IgD-negative memory B cell (primary cell): ENCODE data around the gene SNTG2. TPM values are rescaled to one million over a fixed set of nuclear protein-coding genes. Genes with fewer than 3 reads are reported as not detected.
"Not testable (repeated sequence)": the region's sequence is repeated elsewhere in the genome, so short reads cannot be mapped to it uniquely, and the experiment has no call there.

Source experiments
- H3K27ac Mint-ChIP-seq, 3 donors: one replicate each; pipeline ENCODE4 v1.8.0; 2020 to 2022; ENCODE audit warnings: mild to moderate bottlenecking in 3 of 3, mixed read lengths in 3 of 3, moderate library complexity in 1 of 3
- H3K27me3 Mint-ChIP-seq: one replicate; pipeline ENCODE4 v1.8.0; 2021; ENCODE audit warnings: mixed read lengths
- H3K36me3 Mint-ChIP-seq: one replicate; pipeline ENCODE4 v1.8.0; 2020; ENCODE audit warnings: mild to moderate bottlenecking, mixed read lengths
- H3K4me1 Mint-ChIP-seq, 3 donors: one replicate each; pipeline ENCODE4 v1.8.0; 2020 to 2022; ENCODE audit warnings: mixed read lengths in 3 of 3, mild to moderate bottlenecking in 1 of 3
- H3K4me3 Mint-ChIP-seq, 4 donors: one replicate each; pipeline ENCODE4 v1.8.0; 2020 to 2022; ENCODE audit warnings: mild to moderate bottlenecking in 4 of 4, mixed read lengths in 4 of 4, moderate library complexity in 3 of 4
- H3K9me3 Mint-ChIP-seq, 3 donors: one replicate each; pipeline ENCODE4 v1.8.0; 2020 to 2021; ENCODE audit warnings: mixed read lengths in 3 of 3, mild to moderate bottlenecking in 1 of 3
- polyA plus RNA-seq: library from polyadenylated mRNA; unstranded; fragments of 300-500 nt; fragmentation: Illumina TruSeq; gene quantifications from one replicate; pipeline ENCODE4 v1.2.3, GENCODE V29; 2021

The SNTG2 gene
- polyA plus RNA-seq, 1 donor from 2014 or later, result not detected

DNA sequence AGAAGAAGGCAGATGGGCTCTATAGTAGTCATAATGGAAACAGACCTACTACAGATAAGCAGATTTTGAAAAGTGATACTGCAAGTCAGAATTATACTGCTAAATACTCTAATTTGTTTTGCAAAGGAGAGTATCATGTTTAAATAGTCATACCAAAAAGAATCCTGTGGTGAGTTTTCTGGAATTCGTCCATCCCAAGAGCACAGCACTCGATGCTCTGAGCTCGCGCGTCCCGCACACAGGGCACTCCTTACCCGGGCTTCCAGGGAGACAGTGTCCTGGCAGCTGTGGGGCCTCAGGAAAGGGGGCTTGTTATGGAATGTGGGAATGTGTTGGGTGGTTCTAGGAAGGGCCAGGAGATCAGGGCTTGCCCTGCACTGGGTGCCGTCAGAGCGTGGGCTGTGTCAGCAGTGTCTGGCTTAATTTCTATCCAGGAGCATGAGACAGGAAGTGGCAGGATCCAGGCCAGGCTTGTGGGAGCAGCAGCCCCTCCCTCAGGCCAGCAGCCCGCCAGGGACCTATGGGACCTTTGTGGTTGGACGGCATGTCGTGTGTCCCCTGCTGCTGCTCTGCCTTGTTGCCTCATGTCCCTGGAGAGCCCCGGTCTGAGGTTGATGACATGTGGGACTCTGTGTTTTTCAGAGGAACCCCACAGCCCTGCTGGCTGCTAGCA, 269.4 kb downstream of the SNTG2 start:
- no peak overlapping the region for H3K4me3 Mint-ChIP-seq
- peaks cover 12% of the 10 kb centered on the region for H3K27me3 Mint-ChIP-seq
- H3K9me3 Mint-ChIP-seq, result peaks cover under 1 to 2% (median 2%) of the 10 kb centered on the region in 3 donors
- no peak overlapping the region for H3K27ac Mint-ChIP-seq
- H3K36me3 Mint-ChIP-seq, result no peaks in the 10 kb centered on the region
- no peaks in the 10 kb centered on the region for H3K4me1 Mint-ChIP-seq

DNA sequence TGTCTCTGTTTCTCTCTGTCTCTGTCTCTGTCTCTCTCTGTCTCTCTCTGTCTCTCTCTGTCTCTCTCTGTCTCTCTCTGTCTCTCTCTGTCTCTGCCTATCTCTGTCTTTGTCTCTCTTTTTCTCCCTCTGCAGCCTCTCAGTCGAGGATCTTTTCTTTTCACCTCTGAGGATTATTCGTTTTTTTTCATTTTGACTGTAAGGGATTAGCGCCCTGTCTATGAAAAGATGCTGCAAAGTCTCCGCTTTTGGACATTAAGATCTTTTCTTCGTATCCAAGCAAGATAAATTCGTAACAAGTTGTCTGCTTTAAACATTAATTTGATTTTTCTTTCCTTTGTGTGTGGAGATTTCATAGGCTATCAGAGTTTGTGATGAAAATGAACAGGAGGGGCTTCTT, 271.4 kb downstream of the SNTG2 start:
- peak overlapping the region in 2 of 3 donors; percentile 71 to 78 for H3K27ac Mint-ChIP-seq
- H3K9me3 Mint-ChIP-seq, result peaks cover 0 to 2% (median 0%) of the 10 kb centered on the region in 3 donors
- peaks cover 12% of the 10 kb centered on the region for H3K27me3 Mint-ChIP-seq
- no peaks in the 10 kb centered on the region for H3K4me1 Mint-ChIP-seq
- no peaks in the 10 kb centered on the region for H3K36me3 Mint-ChIP-seq
- no peak overlapping the region for H3K4me3 Mint-ChIP-seq

DNA sequence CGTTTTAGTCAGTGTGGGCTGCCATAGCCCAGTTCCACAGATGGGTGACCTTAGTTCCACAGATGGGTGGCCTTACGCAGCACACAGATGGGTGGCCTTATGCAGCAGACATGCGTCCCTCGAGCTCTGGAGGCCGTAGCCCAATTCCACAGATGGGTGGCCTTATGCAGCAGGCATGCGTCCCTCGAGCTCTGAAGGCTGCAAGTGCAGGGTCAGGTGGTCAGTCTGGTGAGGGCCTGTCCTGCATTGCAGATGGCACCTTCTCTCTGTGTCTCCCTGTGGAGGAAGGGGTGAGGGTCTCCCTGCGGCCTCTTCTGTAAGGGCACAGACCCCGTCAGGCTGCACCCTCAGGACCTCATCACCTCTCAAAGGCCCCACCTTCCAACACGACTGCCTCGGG, 273.1 kb downstream of the SNTG2 start:
- Mint-ChIP-seq H3K27ac (no peak overlapping the region), H3K9me3 (peaks cover 0 to 2% (median 0%) of the 10 kb centered on the region in 3 donors), H3K36me3 (no peaks in the 10 kb centered on the region), H3K4me3 (no peak overlapping the region), H3K4me1 (no peaks in the 10 kb centered on the region), H3K27me3 (peaks cover 7% of the 10 kb centered on the region)

DNA sequence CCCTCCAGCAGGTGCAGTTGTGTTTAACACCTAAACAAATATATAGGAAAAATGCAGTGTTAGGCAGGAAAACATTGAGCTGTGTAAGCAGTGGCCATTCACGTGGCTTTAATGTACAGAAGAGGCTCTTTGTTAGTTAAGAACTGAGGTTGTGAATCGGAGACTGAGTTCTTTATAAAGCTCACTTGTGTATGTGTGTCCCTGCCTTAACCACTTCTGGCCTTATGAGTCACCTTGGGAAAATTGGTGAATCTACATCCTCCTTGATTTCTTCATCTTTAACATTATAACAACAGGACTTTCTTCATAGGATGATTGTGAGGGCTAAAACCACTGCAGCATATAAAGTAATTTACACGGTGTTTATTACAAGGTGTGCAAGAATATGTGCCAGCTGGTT, 274.3 kb downstream of the SNTG2 start:
- Mint-ChIP-seq H3K27me3 (peaks cover 4% of the 10 kb centered on the region), H3K9me3 (peaks cover 0 to 1% (median 0%) of the 10 kb centered on the region in 3 donors), H3K36me3 (no peaks in the 10 kb centered on the region), H3K4me1 (no peaks in the 10 kb centered on the region), H3K27ac (no peak overlapping the region), H3K4me3 (no peak overlapping the region)

DNA sequence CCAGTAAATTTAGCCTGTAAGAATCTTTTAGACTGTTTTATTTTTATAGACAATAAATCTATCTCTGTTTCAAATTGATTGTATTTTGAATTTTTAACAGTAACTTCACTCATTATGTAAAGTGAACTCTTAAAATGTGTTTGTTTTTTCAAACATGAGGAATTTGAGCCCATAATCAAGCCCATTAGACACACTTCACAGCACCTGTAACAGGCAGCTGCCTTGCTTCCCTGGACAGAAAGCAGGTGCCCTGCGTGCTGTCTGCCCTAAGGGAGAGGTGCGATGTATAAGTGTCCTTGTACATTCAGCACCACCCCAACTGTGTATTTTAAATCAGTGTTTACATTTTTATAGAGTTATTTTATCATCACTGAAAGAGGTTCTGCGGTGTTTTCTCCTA, 276.1 kb downstream of the SNTG2 start:
- Mint-ChIP-seq H3K4me1 (no peaks in the 10 kb centered on the region), H3K27me3 (no peaks in the 10 kb centered on the region), H3K27ac (peak overlapping the region in 1 of 3 donors; percentile 67), H3K9me3 (no peaks in the 10 kb centered on the region), H3K36me3 (no peaks in the 10 kb centered on the region), H3K4me3 (no peak overlapping the region)

DNA sequence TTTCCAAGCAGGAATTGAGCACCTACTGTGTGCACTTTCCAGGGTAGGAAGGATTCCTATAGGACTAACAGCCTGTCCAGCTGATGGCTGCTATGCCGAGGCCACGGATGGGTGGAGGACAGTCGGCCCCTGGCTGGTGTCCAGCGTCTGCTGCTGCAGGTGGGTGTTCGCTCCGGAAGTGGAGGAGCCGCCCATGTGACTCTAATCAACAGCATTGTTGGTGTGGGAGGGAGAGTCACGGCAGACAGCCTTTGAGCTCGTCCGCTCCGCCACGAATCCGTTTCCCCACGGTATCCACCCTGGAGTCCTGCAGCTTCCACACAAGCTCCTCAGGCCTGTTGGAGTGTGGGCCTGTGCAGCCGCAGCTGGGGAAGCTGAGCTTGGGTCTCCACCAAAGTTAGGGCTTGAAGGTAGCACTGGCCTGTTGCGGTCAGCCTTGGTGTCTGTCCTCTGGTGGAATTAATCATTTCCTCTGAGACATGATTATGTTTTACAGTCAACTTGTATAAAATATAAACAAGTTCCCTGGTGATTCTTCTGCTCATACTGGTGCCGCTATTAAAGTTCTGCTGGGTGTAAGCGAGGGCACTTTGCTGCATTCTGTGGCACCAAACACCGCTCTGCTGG, 276.7 kb downstream of the SNTG2 start:
- Mint-ChIP-seq H3K27me3 (no peaks in the 10 kb centered on the region), H3K36me3 (no peaks in the 10 kb centered on the region), H3K4me3 (no peak overlapping the region), H3K9me3 (no peaks in the 10 kb centered on the region), H3K27ac (peak overlapping the region in 1 of 3 donors; percentile 67), H3K4me1 (no peaks in the 10 kb centered on the region)

DNA sequence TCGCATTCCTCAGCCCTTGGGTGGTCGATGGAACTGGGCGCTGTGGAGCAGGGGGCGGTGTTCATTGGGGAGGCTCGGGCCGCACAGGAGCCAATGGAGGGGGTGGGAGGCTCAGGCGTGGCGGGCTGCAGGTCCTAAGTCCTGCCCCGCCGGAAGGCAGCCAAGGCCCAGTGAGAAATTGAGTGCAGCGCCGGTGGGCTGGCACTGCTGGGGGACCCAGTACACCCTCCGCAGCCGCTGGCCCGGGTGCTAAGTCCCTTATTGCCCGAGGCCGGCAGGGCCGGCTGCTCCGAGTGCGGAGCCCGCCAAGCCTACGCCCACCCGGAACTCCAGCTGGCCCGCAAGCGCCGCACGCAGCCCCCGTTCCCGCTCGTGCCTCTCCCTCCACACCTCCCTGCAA, 278.9 kb downstream of the SNTG2 start:
- not testable (repeated sequence) for H3K9me3 Mint-ChIP-seq, H3K27me3 Mint-ChIP-seq, H3K36me3 Mint-ChIP-seq, H3K27ac Mint-ChIP-seq, H3K4me3 Mint-ChIP-seq, H3K4me1 Mint-ChIP-seq

DNA sequence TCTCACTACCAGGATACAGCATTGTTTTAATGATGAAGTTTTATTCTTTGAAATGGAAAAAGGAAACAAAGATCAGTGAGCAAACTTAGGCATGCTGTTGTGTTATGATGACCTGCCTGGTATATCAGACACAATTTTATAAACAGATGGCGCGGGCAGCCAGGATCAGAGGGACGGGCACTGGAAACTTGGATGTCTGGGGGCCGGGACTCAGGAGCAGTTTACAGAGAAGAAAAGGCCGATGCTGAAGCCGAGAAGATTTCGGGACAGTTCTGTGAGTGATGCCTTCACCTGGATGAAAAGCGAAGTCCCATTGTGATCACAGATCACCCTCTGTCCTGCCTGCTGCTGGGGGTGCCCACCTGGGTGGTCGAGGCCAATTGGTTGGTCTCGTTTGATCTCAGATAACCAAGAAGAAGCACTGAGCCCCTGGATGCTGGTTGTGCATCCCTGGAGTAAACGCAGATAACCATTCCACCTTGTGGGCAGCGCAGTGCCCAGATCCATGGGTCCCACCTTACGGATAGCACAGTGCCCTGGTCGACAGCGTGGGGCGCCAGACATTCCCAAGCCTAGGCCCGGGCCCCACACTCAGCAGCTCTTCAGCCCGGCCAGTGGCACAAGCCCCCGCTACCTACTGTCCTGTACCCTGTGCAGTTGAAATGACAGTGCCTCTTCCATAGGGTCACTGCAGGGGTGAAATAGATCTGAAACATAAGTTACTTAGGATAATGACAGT, 279.7 kb downstream of the SNTG2 start:
- H3K4me1 Mint-ChIP-seq, result no peaks in the 10 kb centered on the region
- no peaks in the 10 kb centered on the region for H3K36me3 Mint-ChIP-seq
- no peak overlapping the region for H3K27ac Mint-ChIP-seq
- H3K4me3 Mint-ChIP-seq, result no peak overlapping the region
- H3K27me3 Mint-ChIP-seq, result no peaks in the 10 kb centered on the region
- H3K9me3 Mint-ChIP-seq, result no peaks in the 10 kb centered on the region

DNA sequence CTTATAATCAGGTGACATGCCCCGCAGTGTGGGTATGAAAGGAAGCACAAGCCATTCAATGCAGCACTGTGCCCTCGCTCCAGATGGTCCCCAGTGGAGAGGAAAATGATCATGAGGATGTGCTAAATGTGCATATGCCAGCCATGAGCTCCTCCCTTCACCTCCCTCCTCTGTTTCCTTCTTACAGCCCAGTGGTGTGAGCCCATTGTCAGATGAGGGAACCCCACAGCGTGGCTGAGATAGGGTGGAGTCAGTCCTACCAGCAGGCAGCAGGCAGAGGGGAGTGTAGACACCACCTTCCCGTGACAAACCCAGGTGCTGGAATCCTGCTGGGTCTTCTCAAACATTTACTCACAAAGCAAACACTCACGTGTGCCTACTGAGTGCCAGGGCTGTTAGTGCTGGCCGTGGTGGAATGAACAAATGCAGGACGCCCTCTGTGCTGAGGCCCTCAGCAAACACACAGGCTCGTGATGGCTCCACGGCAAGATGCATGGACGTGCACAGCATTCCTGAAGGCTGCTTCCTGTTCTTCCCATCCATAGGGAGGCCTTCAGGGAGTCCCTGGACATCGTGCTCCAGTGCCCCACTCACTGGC, 280.9 kb downstream of the SNTG2 start:
- no peak overlapping the region for H3K27ac Mint-ChIP-seq
- H3K4me1 Mint-ChIP-seq, result no peaks in the 10 kb centered on the region
- no peak overlapping the region for H3K4me3 Mint-ChIP-seq
- peaks cover 2% of the 10 kb centered on the region for H3K27me3 Mint-ChIP-seq
- no peaks in the 10 kb centered on the region for H3K9me3 Mint-ChIP-seq
- H3K36me3 Mint-ChIP-seq, result no peaks in the 10 kb centered on the region

DNA sequence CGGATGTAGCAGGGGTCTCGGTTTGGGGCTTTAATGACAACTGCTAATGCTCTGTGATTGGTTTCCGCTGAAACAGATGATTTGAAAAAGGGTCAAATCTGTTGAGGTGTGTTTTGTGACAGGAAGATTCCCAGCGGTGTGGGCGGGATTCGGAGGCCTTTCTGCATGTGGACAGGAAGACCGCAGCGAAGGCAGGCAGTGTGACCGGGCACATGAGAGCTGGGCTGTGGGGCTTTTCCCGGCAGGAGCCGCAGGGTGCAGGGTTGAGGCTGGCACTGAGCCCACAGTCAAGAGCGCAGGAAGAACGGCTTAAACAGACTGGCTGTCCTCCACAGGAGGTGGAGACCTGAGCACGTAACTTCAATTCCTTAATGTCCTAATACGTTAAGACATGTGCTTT, 282.6 kb downstream of the SNTG2 start:
- no peaks in the 10 kb centered on the region for H3K9me3 Mint-ChIP-seq

DNA sequence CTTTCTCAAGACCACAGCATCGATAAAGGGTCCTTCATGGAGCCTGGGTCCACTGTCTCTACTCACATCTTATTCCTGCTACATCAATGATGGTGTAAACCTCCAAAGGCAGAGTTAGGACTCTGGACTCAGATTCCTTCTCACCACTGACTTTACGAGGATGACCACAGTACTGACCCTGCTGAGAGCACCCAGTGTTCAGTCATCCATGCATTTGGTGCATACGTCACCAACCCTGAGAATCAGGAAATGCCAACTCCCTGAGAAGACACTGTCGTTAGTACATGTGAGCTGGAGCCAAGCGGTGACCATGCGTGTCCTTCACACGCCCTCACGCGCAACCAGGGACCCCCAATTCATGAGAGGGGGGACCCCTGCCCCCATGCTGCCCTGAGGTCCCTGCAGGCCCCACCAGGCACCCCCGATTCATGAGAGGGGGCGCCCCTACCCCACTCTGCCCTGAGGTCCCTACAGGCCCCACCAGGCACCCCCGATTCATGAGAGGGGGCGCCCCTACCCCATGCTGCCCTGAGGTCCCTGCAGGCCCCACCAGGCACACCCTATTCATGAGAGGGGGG, 284.2 kb downstream of the SNTG2 start:
- peaks cover 0 to 1% (median 0%) of the 10 kb centered on the region in 3 donors for H3K4me1 Mint-ChIP-seq
- H3K27me3 Mint-ChIP-seq, result peaks cover 7% of the 10 kb centered on the region
- no peaks in the 10 kb centered on the region for H3K36me3 Mint-ChIP-seq
- no peak overlapping the region for H3K27ac Mint-ChIP-seq
- no peak overlapping the region for H3K4me3 Mint-ChIP-seq
- no peaks in the 10 kb centered on the region for H3K9me3 Mint-ChIP-seq

More for the DNA sequence above, 282.6 kb downstream of the SNTG2 start:
- peaks cover 6% of the 10 kb centered on the region for H3K27me3 Mint-ChIP-seq
- no peak overlapping the region for H3K4me3 Mint-ChIP-seq
- H3K27ac Mint-ChIP-seq, result no peak overlapping the region
- no peaks in the 10 kb centered on the region for H3K36me3 Mint-ChIP-seq
- no peaks in the 10 kb centered on the region for H3K4me1 Mint-ChIP-seq

DNA sequence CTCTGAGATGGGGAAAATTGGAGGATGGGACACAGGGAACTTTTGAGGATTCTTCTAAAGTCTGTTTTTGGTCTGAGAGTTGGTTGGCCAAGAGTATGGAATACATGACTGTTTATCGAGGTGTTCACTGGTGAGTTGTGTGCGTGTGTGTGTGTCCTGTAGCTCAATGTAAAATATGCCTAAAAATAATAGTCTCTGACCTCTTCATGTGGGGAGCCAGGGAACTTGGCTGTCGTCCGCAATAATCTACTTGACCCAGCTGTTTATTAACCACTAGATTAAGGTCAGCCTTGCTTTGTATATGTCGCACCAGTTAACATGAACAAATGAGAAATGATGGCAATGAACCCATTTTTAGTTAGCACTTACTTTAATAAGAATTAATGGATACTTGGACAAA, 285.2 kb downstream of the SNTG2 start:
- peaks cover 7% of the 10 kb centered on the region for H3K27me3 Mint-ChIP-seq
- H3K9me3 Mint-ChIP-seq, result no peaks in the 10 kb centered on the region
- no peaks in the 10 kb centered on the region for H3K36me3 Mint-ChIP-seq
- peaks cover 0 to 1% (median 0%) of the 10 kb centered on the region in 3 donors for H3K4me1 Mint-ChIP-seq
- no peak overlapping the region for H3K27ac Mint-ChIP-seq
- H3K4me3 Mint-ChIP-seq, result no peak overlapping the region

DNA sequence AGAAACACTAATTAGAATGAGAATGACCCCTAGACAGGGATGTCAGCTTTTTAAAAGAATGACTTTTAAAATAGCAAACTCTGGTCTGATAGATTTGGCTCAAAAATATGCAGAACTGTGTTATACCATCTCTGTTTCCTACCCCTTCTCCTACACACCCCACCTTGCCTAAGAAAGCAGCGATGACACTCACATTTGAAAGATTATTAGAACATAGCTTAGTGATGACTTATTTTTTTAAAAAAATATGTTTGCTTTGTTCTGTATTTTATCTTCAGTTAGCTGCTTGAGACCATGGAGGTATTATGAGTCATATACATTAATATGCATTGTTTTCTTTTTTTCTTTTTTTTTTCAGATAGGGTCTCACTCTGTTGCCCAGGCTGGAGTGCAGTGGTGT, 286.0 kb downstream of the SNTG2 start:
- H3K36me3 Mint-ChIP-seq, result no peaks in the 10 kb centered on the region
- no peak overlapping the region for H3K4me3 Mint-ChIP-seq
- H3K4me1 Mint-ChIP-seq, result peaks cover 0 to 1% (median 0%) of the 10 kb centered on the region in 3 donors
- H3K27ac Mint-ChIP-seq, result no peak overlapping the region
- H3K9me3 Mint-ChIP-seq, result no peaks in the 10 kb centered on the region
- peaks cover 7% of the 10 kb centered on the region for H3K27me3 Mint-ChIP-seq

DNA sequence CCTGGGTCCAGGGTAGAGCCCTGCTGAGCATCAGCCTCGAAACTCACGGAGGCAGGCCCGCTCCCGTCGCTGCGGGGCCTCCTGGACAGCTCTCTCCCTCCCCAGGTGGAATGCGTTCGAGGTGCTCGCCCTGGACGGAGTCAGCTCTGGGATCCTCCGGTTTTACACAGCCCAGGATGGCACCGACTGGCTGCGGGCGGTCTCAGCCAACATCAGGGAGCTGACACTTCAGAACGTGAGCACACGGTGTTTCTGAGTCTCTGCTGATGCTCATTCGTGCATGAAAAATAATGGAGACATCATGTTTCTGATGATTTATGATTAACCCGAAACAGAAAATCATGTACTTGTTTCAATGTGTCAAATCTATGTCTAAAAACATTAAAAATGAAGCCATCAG, 287.1 kb downstream of the SNTG2 start:
- Mint-ChIP-seq H3K36me3 (no peaks in the 10 kb centered on the region), H3K4me3 (no peak overlapping the region), H3K27me3 (peaks cover 7% of the 10 kb centered on the region)

DNA sequence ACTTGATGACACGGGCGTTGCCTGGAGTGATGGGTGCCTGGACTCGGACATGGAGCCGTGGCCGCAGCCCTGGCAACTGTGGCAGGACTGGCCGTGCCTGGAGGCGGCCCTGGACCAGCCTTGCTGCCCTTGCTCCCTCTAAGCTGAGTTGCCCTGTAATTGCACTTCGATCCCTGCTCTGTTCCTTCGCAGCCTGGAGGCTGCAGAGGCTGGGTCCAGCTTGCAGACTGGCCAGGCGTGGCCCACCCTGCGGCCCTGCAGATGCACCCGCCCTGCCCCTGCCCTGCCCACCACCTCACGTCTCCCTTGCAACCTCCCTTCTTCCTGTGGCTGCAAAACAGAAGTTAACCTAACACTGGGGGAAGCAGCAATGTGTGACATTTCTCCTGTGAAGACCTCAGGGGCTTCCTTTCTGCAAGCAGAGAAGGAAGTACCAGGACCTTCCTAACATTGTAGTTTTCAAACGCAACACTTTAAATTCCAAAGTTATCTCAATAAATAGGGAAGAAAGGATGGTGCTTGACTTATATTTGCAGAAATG, 288.0 kb downstream of the SNTG2 start:
- peaks cover 0 to 1% (median 0%) of the 10 kb centered on the region in 3 donors for H3K4me1 Mint-ChIP-seq
- peaks cover 7% of the 10 kb centered on the region for H3K27me3 Mint-ChIP-seq
- no peak overlapping the region for H3K27ac Mint-ChIP-seq
- H3K9me3 Mint-ChIP-seq, result no peaks in the 10 kb centered on the region
- no peaks in the 10 kb centered on the region for H3K36me3 Mint-ChIP-seq
- no peak overlapping the region for H3K4me3 Mint-ChIP-seq

More for the DNA sequence above, 287.1 kb downstream of the SNTG2 start:
- H3K4me1 Mint-ChIP-seq, result peaks cover 0 to 1% (median 0%) of the 10 kb centered on the region in 3 donors
- H3K27ac Mint-ChIP-seq, result no peak overlapping the region
- no peaks in the 10 kb centered on the region for H3K9me3 Mint-ChIP-seq
